ENCODE data around the gene SNRNP70. TPM values are rescaled to one million over a fixed set of nuclear protein-coding genes. Genes with fewer than 3 reads are reported as not detected.

The SNRNP70 gene
- total and polyA plus RNA-seq, 2 donors (not counting 3 experiments of a cell fraction or from before 2014, with no cell fraction given), result 215 to 300 TPM

GRCh38 chr19:49154279-49154678, 69.0 kb downstream of the SNRNP70 start:
- no peak for TF ChIP-seq CTCF (IDR thresholded peaks at IDR 0.05; ENCODE audit: extremely low read depth in 1 of 2, insufficient read depth in 1 of 2, low read depth in 1 of 2, low read length in 2 of 2)
- TF ChIP-seq EZH2 (IDR thresholded peaks at IDR 0.05; ENCODE audit: borderline replicate concordance, low read depth, low read length, severe bottlenecking), result no peak
- TF ChIP-seq JUN (IDR thresholded peaks at IDR 0.05; ENCODE audit: borderline replicate concordance, insufficient read depth, insufficient read length, low read depth), result no peak
- no peak for TF ChIP-seq GATA2 (IDR thresholded peaks at IDR 0.05; ENCODE audit: insufficient read depth, insufficient read length, low read depth, low read length)
- no peak for TF ChIP-seq MAX (IDR thresholded peaks at IDR 0.05; ENCODE audit: insufficient read depth, insufficient read length)
- no peak for TF ChIP-seq POLR2A (IDR thresholded peaks at IDR 0.05; ENCODE audit: low read depth, low read length)
- TF ChIP-seq MYC (IDR thresholded peaks at IDR 0.05; ENCODE audit: low read depth, low read length), result no peak
- no peak for TF ChIP-seq FOS (IDR thresholded peaks at IDR 0.05; ENCODE audit: borderline replicate concordance, insufficient read depth, low read length)
- TF ChIP-seq POLR2AphosphoS5 (IDR thresholded peaks at IDR 0.05; ENCODE audit: insufficient read depth, low read depth, low read length), result no peak
- no peak for FAIRE-seq
- DNase-seq (ENCODE audit: low read depth, low spot score), result no peak

More at GRCh38 chr19:49154279-49154678, 69.0 kb downstream of the SNRNP70 start:
- no peaks in the 10 kb centered on the region for H4K20me1 ChIP-seq (replicated peaks; ENCODE audit: control insufficient read depth, extremely low read depth, insufficient read depth, low read length)
- H3K79me2 ChIP-seq (ENCODE audit: control insufficient read depth, insufficient read depth, low read length), result no peaks in the 10 kb centered on the region
- dilution Hi-C loops (cut with MboI; ENCODE audit: extremely low pct_ligation_motif_present, low sequenced_read_pairs) (no loop called here), intact Hi-C loops (cut with micrococcal nuclease) (loop anchor here (10.0 kb wide), 1 partner anchor 159 kb away; the partner anchor contains the start of genes GYS1 and RUVBL2)
- H3K27ac ChIP-seq (ENCODE audit: insufficient read depth, low read depth, low read length), result no peak overlapping the region
- H3K9me1 ChIP-seq (replicated peaks; ENCODE audit: control insufficient read depth, extremely low read depth, insufficient read depth, low read length), result no peaks in the 10 kb centered on the region
- no peak overlapping the region for H3K4me3 ChIP-seq (replicated peaks in 1 of 3; ENCODE audit: insufficient read depth in 1 of 3, low read depth in 1 of 3, low read length in 3 of 3)
- H3K4me2 ChIP-seq (ENCODE audit: insufficient read depth, low read length), result no peak overlapping the region
- H3K4me1 ChIP-seq (ENCODE audit: control insufficient read depth, extremely low read depth, insufficient read depth, low read length), result peaks cover 20% of the 10 kb centered on the region
- no peaks in the 10 kb centered on the region for H3K36me3 ChIP-seq (ENCODE audit: control insufficient read depth in 2 of 2, extremely low read depth in 1 of 2, insufficient read depth in 2 of 2, low read length in 2 of 2)
- H2AFZ ChIP-seq (ENCODE audit: low read depth, low read length), result no peak overlapping the region
- ChIA-PET CTCF (no interaction called here), POLR2A (no interaction called here)
- BruUV-seq (replicated peaks), result no TSS peak
- no peak overlapping the region for H3K9ac ChIP-seq (replicated peaks; ENCODE audit: extremely low read depth, insufficient read depth, low read length)
- peaks cover 0 to 4% of the 10 kb centered on the region in 2 experiments for H3K27me3 ChIP-seq (ENCODE audit: control insufficient read depth in 2 of 2, insufficient read depth in 2 of 2, low read length in 2 of 2)
- H3K9me3 ChIP-seq (replicated peaks; ENCODE audit: control insufficient read depth, insufficient read depth, low read length), result no peaks in the 10 kb centered on the region
